Measurements from ENCODE around the gene SLC30A1.

SLC30A1 gene

DNA sequence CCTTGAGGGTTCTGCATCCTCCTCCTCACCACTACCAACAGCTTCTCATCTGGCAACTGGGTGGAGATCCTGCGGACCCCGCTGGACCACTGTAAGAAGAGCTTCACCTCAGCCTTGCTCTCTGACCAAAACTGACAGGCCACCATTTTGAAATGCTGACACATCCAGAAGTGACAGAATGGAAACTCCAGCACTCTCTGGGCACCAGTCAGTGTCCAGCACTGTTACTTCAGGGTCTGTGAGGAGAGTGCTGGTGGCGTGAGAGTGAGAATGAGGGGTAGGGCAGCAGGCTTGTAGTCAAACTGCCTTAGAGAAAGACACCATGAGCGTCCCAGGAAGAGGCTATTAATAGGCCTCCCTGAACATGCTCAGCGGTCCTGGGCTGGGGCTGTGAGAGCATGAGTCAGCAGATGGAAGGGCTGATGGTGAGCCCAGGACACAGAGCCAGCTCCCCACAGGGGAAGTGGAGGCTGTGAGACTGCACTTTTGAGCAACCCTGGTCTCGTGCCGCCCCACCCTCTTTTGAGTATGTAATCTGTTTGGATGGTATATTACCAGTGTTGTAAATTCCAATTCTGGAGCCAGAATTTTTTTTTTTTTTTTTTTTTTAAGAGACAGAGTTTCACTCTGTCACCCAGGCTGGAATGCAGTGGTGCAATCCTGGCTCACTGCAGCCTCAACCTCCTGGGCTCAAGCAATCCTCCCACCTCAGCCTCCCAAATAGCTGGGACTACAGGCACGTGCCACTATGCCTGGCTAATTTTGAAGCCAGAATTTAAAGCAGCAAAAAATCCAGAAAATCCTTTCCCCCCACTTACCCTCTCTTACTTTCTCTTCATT, 34.4 kb upstream of the SLC30A1 start:
- DNase-seq (ENCODE audit: insufficient read length, low spot score) = peak; percentile 65
- FAIRE-seq = no peak
- no peak for TF ChIP-seq POLR2A (IDR thresholded peaks at IDR 0.05; ENCODE audit: low read depth, low read length)

GRCh38 chr1:211612786-211613107, 33.8 kb upstream of the SLC30A1 start:
- FAIRE-seq (no peak), DNase-seq (ENCODE audit: insufficient read length, low spot score) (no peak)
- no peak for TF ChIP-seq POLR2A (IDR thresholded peaks at IDR 0.05; ENCODE audit: low read depth, low read length)

- no peak for TF ChIP-seq POLR2A (IDR thresholded peaks at IDR 0.05; ENCODE audit: low read depth, low read length)
- DNase-seq (ENCODE audit: insufficient read length, low spot score) (no peak), FAIRE-seq (no peak)
Measured at GRCh38 chr1:211611818-211612217, 32.9 kb upstream of the SLC30A1 start.

DNA sequence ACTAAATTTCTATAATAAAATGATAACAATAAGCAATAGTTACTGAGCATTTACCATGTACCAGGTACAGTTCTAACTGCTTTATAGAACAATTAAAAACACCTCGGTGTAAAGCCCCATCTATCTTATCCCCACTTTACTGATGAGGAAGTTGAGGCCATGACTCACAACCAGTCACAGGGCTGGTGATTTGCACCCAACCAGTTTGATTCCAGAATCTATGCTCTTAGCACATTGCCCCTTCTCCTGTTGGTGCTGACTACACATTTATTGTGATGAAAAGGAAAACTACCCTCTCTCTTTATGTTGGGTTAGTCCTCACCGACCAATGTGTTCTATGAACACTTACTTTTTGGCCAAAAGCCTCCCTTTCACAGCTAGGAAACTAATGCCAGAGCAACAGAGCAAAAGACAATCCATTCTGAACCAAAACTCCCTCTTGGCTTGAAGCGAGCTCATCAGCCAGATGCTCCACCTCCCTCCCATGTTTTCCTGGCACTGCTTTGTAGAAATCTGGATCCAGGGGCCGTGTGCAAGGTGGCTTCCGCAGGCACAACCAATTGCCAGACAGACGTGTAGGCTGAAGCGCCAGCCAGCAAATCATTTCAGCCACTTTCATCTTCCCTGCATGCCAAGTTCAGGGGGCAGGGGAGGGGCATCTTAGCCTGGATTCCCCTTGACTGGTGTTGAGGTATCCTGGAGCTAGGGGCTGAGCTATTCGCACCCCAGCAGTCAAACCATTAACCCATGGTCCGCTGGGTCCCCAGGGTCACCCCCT, 32.0 kb upstream of the SLC30A1 start:
- FAIRE-seq = no peak
- TF ChIP-seq POLR2A (IDR thresholded peaks at IDR 0.05; ENCODE audit: low read depth, low read length) = no peak

GRCh38 chr1:211609120-211610024, 30.4 kb upstream of the SLC30A1 start:
- DNase-seq (ENCODE audit: insufficient read length, low spot score) = no peak
- no peak for TF ChIP-seq POLR2A (IDR thresholded peaks at IDR 0.05; ENCODE audit: low read depth, low read length)
- no peak for FAIRE-seq

More for the DNA sequence above, 32.0 kb upstream of the SLC30A1 start:
- no peak for DNase-seq (ENCODE audit: insufficient read length, low spot score)

DNA sequence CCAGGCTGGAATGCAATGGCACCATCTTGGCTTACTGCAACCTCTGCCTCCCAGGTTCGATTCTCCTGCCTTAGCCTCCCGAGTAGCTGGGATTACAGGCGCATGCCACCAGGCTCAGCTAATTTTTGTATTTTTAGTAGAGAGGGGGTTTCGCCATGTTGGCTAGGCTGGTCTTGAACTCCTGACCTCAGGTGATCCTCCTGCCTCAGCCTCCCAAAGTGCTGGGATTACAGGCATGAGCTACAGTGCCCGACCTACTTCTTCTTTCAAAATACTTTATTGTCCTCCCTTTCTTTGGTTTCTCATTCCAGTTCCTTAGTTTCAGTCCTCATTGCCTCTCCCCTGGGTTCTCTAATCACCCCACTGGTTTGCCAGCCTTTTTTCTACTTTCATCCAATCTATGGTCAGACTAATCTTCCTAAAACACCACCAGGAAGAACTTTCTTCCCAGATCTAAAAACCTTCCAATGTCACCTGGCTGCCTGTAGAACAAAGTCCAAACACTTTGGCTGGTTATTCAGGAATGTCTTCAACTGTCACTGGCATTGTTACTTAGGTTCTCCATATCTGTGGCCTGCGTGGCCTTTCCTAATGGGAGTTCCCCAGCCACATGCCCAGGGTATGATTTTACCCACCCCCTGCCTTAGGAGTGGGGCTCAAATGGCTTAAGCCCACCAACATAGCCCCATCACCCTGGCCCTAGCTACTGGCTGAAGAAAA, 29.0 kb upstream of the SLC30A1 start:
- no peak for TF ChIP-seq POLR2A (IDR thresholded peaks at IDR 0.05; ENCODE audit: low read depth, low read length)
- FAIRE-seq (no peak), DNase-seq (ENCODE audit: insufficient read length, low spot score) (no peak)

- FAIRE-seq (no peak), DNase-seq (ENCODE audit: insufficient read length, low spot score) (no peak)
- TF ChIP-seq POLR2A (IDR thresholded peaks at IDR 0.05; ENCODE audit: low read depth, low read length) = no peak
Measured at GRCh38 chr1:211606914-211607753, 28.2 kb upstream of the SLC30A1 start.

DNA sequence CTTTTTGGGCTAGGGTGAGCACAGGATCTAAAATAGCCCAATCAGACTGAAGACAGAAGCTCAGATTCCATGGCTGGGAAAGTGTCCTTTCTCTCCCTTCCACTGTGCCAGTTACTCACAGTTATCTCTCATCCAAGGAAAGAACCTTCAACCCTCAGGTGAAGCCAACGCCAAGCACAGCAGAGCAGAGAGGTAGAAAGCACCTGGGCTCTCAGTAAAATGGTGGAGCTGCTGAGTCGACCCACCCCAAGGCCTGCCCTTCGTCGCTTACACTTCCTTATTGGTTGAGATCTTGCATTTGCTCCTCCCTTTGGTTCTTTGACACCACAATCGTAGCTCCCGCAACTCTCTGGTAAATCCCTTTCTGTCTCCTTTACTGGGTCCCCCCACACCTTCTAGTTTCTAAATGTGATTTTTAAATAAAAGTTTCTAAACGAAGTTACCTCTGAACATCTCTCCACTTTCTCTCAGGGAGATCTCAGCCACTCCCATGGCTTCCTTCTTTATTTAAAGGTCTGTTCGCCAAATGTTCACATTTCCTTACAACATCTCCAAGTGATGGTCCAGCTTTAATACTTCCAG, 27.5 kb upstream of the SLC30A1 start:
- DNase-seq (ENCODE audit: insufficient read length, low spot score) (no peak), FAIRE-seq (no peak)
- TF ChIP-seq POLR2A (IDR thresholded peaks at IDR 0.05; ENCODE audit: low read depth, low read length) = no peak

DNA sequence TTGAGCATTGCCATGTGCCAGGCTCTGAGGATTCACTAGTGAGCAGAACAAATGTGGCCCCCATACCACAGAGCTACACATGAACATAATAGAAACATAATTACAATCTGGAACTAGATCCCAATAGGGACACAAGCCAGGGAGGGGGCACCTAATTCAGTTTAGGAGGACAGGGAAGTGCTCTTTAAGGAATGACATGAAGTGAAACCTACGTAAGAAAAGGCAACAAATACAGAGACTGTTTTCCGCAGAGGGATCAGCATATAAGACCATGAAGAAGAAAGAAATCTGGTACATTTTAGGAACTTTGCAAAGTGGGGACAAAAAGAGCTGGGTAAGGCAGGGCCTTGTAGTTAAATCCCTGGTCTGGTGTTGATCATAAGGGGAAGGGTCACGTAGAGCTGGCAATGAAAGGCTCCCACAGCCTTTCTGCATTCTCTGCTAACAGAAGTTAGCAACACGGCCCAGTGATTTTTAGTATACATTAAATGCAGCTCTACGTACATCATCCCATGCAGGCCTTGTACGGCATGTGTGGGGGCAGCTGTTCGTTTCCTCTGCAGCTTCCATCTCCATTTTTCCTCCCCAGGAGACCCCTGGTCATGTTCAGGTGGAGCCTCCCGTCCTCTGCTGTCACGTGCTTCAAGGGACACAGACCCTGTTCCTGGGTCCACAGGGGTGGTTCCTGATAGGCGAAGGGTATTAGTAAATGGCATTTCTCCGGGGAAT, 26.8 kb upstream of the SLC30A1 start:
- no peak for FAIRE-seq
- no peak for DNase-seq (ENCODE audit: insufficient read length, low spot score)
- TF ChIP-seq POLR2A (IDR thresholded peaks at IDR 0.05; ENCODE audit: low read depth, low read length) = no peak

DNA sequence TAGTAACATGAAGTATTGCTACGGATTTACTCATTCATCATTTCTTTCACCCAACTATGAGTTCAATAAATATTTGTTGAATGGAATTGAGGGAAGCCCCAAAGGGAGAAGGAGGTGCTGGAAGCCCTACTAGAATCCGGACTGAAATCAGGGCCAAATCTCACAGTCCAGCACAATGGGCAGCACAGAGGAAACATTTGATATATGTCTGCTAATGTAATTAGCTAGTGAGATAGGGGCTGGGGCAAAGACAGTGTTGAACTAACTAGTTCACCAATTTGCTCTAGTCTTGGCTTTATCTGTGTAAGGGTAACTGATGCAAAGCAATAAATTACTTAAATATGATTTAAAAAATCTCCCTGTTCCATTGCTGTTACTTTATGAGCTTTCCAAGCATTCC, 26.1 kb upstream of the SLC30A1 start:
- DNase-seq (ENCODE audit: insufficient read length, low spot score) (no peak), FAIRE-seq (no peak)
- TF ChIP-seq POLR2A (IDR thresholded peaks at IDR 0.05; ENCODE audit: low read depth, low read length) = no peak

DNA sequence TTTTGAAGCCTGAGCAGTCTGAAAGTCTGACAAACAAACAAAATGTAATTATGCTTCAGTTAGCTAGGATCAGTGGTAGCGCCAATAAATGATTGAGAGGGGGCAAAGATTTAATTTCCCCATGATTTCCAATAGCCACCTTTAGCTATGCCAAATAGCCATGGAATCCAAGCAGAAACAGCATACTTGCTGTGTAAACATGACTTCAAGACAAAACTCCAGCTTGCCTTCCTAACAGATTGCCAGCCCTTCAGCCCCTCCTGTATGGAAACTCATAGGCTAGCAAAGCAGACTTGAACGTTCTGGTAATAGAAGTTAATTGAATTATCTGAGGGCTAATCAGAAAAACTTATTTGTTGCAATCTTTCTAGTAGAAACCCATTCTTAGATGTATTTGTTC, 25.6 kb upstream of the SLC30A1 start:
- FAIRE-seq (no peak), DNase-seq (ENCODE audit: insufficient read length, low spot score) (no peak)
- no peak for TF ChIP-seq POLR2A (IDR thresholded peaks at IDR 0.05; ENCODE audit: low read depth, low read length)

DNA sequence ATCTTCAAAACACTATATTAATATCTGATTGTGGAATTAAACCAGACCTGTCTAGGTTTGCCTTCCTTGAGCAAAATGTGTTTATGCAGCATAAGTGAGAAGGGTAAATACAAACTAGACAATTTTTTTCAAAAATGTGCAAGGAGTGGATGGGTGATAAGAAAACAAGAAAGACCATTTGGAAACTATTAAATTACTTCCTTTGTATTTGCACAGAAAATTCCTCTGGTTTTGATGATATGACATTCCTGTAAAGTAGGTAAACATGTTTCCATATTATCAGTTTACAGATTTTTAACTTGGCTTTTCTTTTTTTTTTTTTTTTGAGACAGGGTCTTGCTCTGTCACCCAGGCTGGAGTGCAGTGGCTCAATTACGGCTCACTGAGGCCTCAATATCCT, 24.8 kb upstream of the SLC30A1 start:
- no peak for TF ChIP-seq POLR2A (IDR thresholded peaks at IDR 0.05; ENCODE audit: low read depth, low read length)
- DNase-seq (ENCODE audit: insufficient read length, low spot score) (no peak), FAIRE-seq (no peak)
